ENCODE measurements around the gene RPL31. TPM values are rescaled to one million over a fixed set of nuclear protein-coding genes. Genes with fewer than 3 reads are reported as not detected.

RPL31 gene
- total RNA-seq, 1 donor from 2014 or later: 1,129 TPM

DNA sequence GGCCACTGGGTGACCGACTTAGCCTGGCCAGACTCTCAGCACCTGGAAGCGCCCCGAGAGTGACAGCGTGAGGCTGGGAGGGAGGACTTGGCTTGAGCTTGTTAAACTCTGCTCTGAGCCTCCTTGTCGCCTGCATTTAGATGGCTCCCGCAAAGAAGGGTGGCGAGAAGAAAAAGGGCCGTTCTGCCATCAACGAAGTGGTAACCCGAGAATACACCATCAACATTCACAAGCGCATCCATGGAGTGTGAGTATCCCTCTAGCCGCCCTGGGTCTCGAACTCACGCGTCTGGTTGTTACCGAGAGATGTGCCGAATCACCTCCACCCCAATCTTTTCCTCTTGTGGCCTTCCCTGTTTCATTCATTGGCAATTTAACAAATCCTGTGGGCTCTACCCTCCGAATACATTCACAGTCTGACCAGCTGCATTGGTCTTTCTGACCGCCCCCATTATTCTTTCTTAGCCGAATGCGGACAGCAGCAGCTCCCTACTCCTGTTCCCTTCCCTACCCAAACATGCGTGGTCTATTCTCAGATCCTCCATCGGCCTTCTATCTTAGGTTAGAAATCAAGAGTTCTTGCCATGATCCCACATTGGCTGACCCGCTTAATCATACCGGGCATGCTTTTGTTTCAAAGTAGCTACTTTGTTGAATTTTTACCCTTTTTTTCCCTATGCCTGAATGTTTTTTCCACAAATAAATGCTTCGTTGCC lies 631 bp downstream of the RPL31 start:
- no peak for DNase-seq (ENCODE audit: low read depth)
- H3K4me1 ChIP-seq (ENCODE audit: insufficient read depth, low read length): peaks cover 27% of the 10 kb centered on the region
- Mint-ChIP-seq H3K27ac (ENCODE audit: unreplicated experiment) (peak overlapping the region; percentile 93), H3K27me3 (ENCODE audit: low read depth, unreplicated experiment) (no peaks in the 10 kb centered on the region), H3K36me3 (ENCODE audit: low read depth, unreplicated experiment) (peaks cover 30% of the 10 kb centered on the region), H3K9me3 (ENCODE audit: unreplicated experiment) (no peaks in the 10 kb centered on the region), H3K4me3 (ENCODE audit: unreplicated experiment) (peak overlapping the region; percentile 99), H3K4me1 (ENCODE audit: low read depth, unreplicated experiment) (peaks cover 31% of the 10 kb centered on the region)
- peaks cover 52% of the 10 kb centered on the region for H3K79me2 ChIP-seq (ENCODE audit: insufficient read depth, low read length)
- no peak for FAIRE-seq
- peak overlapping the region; percentile 89 for H3K4me2 ChIP-seq (ENCODE audit: low read length)
- peak overlapping the region; percentile 90 for H3K27ac ChIP-seq (ENCODE audit: low read depth, low read length)
- peaks cover 56% of the 10 kb centered on the region for H4K20me1 ChIP-seq (ENCODE audit: insufficient read depth, low read length)
- no peaks in the 10 kb centered on the region for H3K27me3 ChIP-seq (ENCODE audit: insufficient read depth, low read length)
- TF ChIP-seq CTCF (IDR thresholded peaks at IDR 0.05; ENCODE audit: insufficient read depth, low read depth, low read length): no peak
- TF ChIP-seq EZH2 (IDR thresholded peaks at IDR 0.05; ENCODE audit: insufficient read depth, low read length): no peak
- H3K4me3 ChIP-seq (ENCODE audit: insufficient read depth, low read depth, low read length): peak overlapping the region; percentile 98
- no peaks in the 10 kb centered on the region for H3K9me3 ChIP-seq (ENCODE audit: insufficient read depth, low read depth, low read length)
- peak overlapping the region; percentile 89 for H2AFZ ChIP-seq (ENCODE audit: low read depth, low read length)
- H3K36me3 ChIP-seq (ENCODE audit: insufficient read depth, low read length): peaks cover 44% of the 10 kb centered on the region
- peak overlapping the region; percentile 99 for H3K9ac ChIP-seq (ENCODE audit: low read length)

DNA sequence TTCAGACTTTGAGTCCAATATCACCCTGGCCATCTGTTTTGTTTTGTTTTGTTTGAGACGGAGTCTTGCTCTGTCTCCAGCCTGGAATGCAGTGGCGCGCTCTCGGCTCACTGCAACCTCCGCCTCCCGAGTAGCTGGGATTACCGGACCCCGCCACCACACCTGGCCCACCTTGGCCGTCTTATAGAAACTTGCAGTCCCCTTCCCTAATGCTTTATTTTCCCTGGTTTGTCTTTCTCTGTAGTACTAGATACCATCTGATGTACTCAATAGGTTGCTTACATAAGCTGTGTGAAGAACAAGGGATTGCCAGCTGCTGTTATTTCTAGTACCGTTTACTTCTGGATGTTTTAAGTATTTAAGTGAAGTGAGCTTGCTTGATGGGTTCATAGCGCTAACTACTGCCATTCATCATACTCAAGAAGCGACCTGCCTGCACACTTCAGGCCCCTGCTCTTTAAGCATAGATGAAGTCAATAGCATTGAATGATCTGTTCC lies 1.2 kb downstream of the RPL31 start:
- DNase-seq (ENCODE audit: low read depth): peak; percentile 7
- peak overlapping the region; percentile 99 for H3K4me3 Mint-ChIP-seq (ENCODE audit: unreplicated experiment)
- peak overlapping the region; percentile 93 for H3K27ac Mint-ChIP-seq (ENCODE audit: unreplicated experiment)
- peaks cover 35% of the 10 kb centered on the region for H3K36me3 Mint-ChIP-seq (ENCODE audit: low read depth, unreplicated experiment)
- no peaks in the 10 kb centered on the region for H3K9me3 ChIP-seq (ENCODE audit: insufficient read depth, low read depth, low read length)
- peaks cover 27% of the 10 kb centered on the region for H3K4me1 ChIP-seq (ENCODE audit: insufficient read depth, low read length)
- H4K20me1 ChIP-seq (ENCODE audit: insufficient read depth, low read length): peaks cover 62% of the 10 kb centered on the region
- H3K27ac ChIP-seq (ENCODE audit: low read depth, low read length): peak overlapping the region; percentile 90
- no peaks in the 10 kb centered on the region for H3K9me3 Mint-ChIP-seq (ENCODE audit: unreplicated experiment)
- peak overlapping the region; percentile 99 for H3K9ac ChIP-seq (ENCODE audit: low read length)
- peak overlapping the region; percentile 98 for H3K4me3 ChIP-seq (ENCODE audit: insufficient read depth, low read depth, low read length)
- no peak overlapping the region for H2AFZ ChIP-seq (ENCODE audit: low read depth, low read length)
- H3K27me3 Mint-ChIP-seq (ENCODE audit: low read depth, unreplicated experiment): no peaks in the 10 kb centered on the region
- H3K79me2 ChIP-seq (ENCODE audit: insufficient read depth, low read length): peaks cover 57% of the 10 kb centered on the region
- TF ChIP-seq EZH2 (IDR thresholded peaks at IDR 0.05; ENCODE audit: insufficient read depth, low read length): no peak
- no peak for TF ChIP-seq CTCF (IDR thresholded peaks at IDR 0.05; ENCODE audit: insufficient read depth, low read depth, low read length)
- H3K27me3 ChIP-seq (ENCODE audit: insufficient read depth, low read length): no peaks in the 10 kb centered on the region
- peak overlapping the region; percentile 89 for H3K4me2 ChIP-seq (ENCODE audit: low read length)
- FAIRE-seq: no peak
- H3K4me1 Mint-ChIP-seq (ENCODE audit: low read depth, unreplicated experiment): peaks cover 36% of the 10 kb centered on the region
- peaks cover 50% of the 10 kb centered on the region for H3K36me3 ChIP-seq (ENCODE audit: insufficient read depth, low read length)
